Measurements from ENCODE around the gene SNAPC2. TPM values are rescaled to one million over a fixed set of nuclear protein-coding genes. Genes with fewer than 3 reads are reported as not detected.

SNAPC2 gene
- total and polyA plus RNA-seq, 2 of the 13 experiments (the other 11 are each of a cell fraction or from before 2014, with no cell fraction given): 10.2 to 12.7 TPM

- no peak for TF ChIP-seq ZNF281 (CRISPR knock-in tag; IDR thresholded peaks at IDR 0.05; ENCODE audit: borderline replicate concordance)
- TF ChIP-seq ZNF780A (CRISPR knock-in tag; IDR thresholded peaks at IDR 0.05): no peak
- no peak for TF ChIP-seq HOXD1 (CRISPR knock-in tag; IDR thresholded peaks at IDR 0.05)
- no peak for TF ChIP-seq RELA (CRISPR knock-in tag; IDR thresholded peaks at IDR 0.05)
- no peak for TF ChIP-seq ZNF18 (CRISPR knock-in tag; IDR thresholded peaks at IDR 0.05; ENCODE audit: insufficient replicate concordance)
- TF ChIP-seq YEATS2 (CRISPR knock-in tag; IDR thresholded peaks at IDR 0.05; ENCODE audit: borderline replicate concordance): no peak
- TF ChIP-seq RAD21 (CRISPR knock-in tag; IDR thresholded peaks at IDR 0.05): no peak
- no peak for TF ChIP-seq TARDBP (CRISPR knock-in tag; IDR thresholded peaks at IDR 0.05)
Measured at GRCh38 chr19:7965921-7966665, 46.0 kb downstream of the SNAPC2 start (continued).
